GM21529 (cell line): ENCODE data around the gene LMOD1.
"Not testable (repeated sequence)": the region's sequence is repeated elsewhere in the genome, so short reads cannot be mapped to it uniquely, and the experiment has no call there.

Source experiments
- ATAC-seq: cut with Tn5 transposase; IDR thresholded peaks from one replicate; pipeline ENCODE4 v1.9.1; 2021; ENCODE audit not compliant: unreplicated experiment

Gene LMOD1

GRCh38 chr1:201949491-201949890 lies 3.1 kb upstream of the LMOD1 start:
- ATAC-seq, result no peak

- ATAC-seq, result no peak
These were observed 1.3 kb upstream of the LMOD1 start for GRCh38 chr1:201947697-201948008.

- no peak for ATAC-seq
These were observed 505 bp downstream of the LMOD1 start for GRCh38 chr1:201945863-201946223.

- ATAC-seq, result no peak
These were observed 1.2 kb downstream of the LMOD1 start for GRCh38 chr1:201945157-201945556.

- no peak for ATAC-seq
These were observed 1.7 kb downstream of the LMOD1 start for GRCh38 chr1:201944639-201945038.

GRCh38 chr1:201944002-201944401 lies 2.3 kb downstream of the LMOD1 start:
- no peak for ATAC-seq

GRCh38 chr1:201942129-201942495 lies 4.2 kb downstream of the LMOD1 start:
- ATAC-seq, result no peak

GRCh38 chr1:201941420-201942128 lies 4.8 kb downstream of the LMOD1 start:
- no peak for ATAC-seq

- not testable (repeated sequence) for ATAC-seq
These were observed 6.0 kb downstream of the LMOD1 start for GRCh38 chr1:201940316-201940715.

GRCh38 chr1:201939574-201939973 lies 6.8 kb downstream of the LMOD1 start:
- no peak for ATAC-seq

GRCh38 chr1:201939148-201939547 lies 7.2 kb downstream of the LMOD1 start:
- no peak for ATAC-seq

GRCh38 chr1:201938440-201939035 lies 7.8 kb downstream of the LMOD1 start:
- ATAC-seq, result no peak

GRCh38 chr1:201937624-201938213 lies 8.6 kb downstream of the LMOD1 start:
- ATAC-seq, result no peak

GRCh38 chr1:201933840-201934430 lies 12.4 kb downstream of the LMOD1 start:
- no peak for ATAC-seq

- no peak for ATAC-seq
These were observed 15.5 kb downstream of the LMOD1 start for GRCh38 chr1:201930803-201931202.

GRCh38 chr1:201930137-201930536 lies 16.2 kb downstream of the LMOD1 start:
- no peak for ATAC-seq

GRCh38 chr1:201928266-201928665 lies 18.1 kb downstream of the LMOD1 start:
- ATAC-seq, result no peak

GRCh38 chr1:201925981-201926645 lies 20.2 kb downstream of the LMOD1 start:
- ATAC-seq, result no peak

- ATAC-seq, result no peak
These were observed 21.1 kb downstream of the LMOD1 start for GRCh38 chr1:201925301-201925567.

GRCh38 chr1:201921952-201922558 lies 24.3 kb downstream of the LMOD1 start:
- ATAC-seq, result no peak

- ATAC-seq, result no peak
These were observed 28.0 kb downstream of the LMOD1 start for GRCh38 chr1:201918343-201918742.
